DND-41 (cell line): ENCODE data around the gene MBOAT7.

Experiments
- EZH2 ChIP-seq: IDR thresholded peaks from 3 replicates; pipeline ENCODE4 v1.6.1; 2012; ENCODE audit warnings: borderline replicate concordance, low read depth, mild to moderate bottlenecking, moderate library complexity, low read length, inconsistent platforms; ENCODE audit not compliant: severe bottlenecking
- TF ChIP-seq, protein P1 (sequence below): IDR thresholded peaks from 2 replicates; pipeline ENCODE4 v1.5.1; 2012; ENCODE audit warnings: borderline replicate concordance, low read length, moderate library complexity, mild to moderate bottlenecking; ENCODE audit not compliant: poor library complexity, severe bottlenecking; ENCODE audit errors: extremely low read depth

GRCh38 chr19:54137699-54138488 lies 51.5 kb downstream of the MBOAT7 start, which contains the start of gene CNOT3:
- TF ChIP-seq, protein P1, sequence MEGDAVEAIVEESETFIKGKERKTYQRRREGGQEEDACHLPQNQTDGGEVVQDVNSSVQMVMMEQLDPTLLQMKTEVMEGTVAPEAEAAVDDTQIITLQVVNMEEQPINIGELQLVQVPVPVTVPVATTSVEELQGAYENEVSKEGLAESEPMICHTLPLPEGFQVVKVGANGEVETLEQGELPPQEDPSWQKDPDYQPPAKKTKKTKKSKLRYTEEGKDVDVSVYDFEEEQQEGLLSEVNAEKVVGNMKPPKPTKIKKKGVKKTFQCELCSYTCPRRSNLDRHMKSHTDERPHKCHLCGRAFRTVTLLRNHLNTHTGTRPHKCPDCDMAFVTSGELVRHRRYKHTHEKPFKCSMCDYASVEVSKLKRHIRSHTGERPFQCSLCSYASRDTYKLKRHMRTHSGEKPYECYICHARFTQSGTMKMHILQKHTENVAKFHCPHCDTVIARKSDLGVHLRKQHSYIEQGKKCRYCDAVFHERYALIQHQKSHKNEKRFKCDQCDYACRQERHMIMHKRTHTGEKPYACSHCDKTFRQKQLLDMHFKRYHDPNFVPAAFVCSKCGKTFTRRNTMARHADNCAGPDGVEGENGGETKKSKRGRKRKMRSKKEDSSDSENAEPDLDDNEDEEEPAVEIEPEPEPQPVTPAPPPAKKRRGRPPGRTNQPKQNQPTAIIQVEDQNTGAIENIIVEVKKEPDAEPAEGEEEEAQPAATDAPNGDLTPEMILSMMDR: no peak
- TF ChIP-seq EZH2: no peak
